GM12878 (cell line): ENCODE results near the gene ABT1. TPM values are rescaled to one million over a fixed set of nuclear protein-coding genes. Genes with fewer than 3 reads are reported as not detected.

Experiments
- BRCA1 ChIP-seq: IDR thresholded peaks from 2 replicates; pipeline ENCODE4 v1.6.1; 2011; ENCODE audit warnings: low read depth, low read length, improper control_type of control experiment
- CEBPB ChIP-seq, 2 experiments: fragments of 150-350 bp in 1 of 2; IDR thresholded peaks; 2 replicates each; pipeline ENCODE4 v1.6.1; 2012 to 2014; ENCODE audit warnings: low read depth in 2 of 2, low read length in 2 of 2, borderline replicate concordance in 1 of 2, inconsistent platforms in 1 of 2
- CHD4 ChIP-seq: fragments of 200-600 bp; sonication (generic); IDR thresholded peaks from 2 replicates; pipeline ENCODE4 v1.6.1; 2016; ENCODE audit warnings: mild to moderate bottlenecking
- ESRRA ChIP-seq: IDR thresholded peaks from 2 replicates; pipeline ENCODE4 v1.6.1; 2012; ENCODE audit warnings: mild to moderate bottlenecking, low read length, improper control_type of control experiment
- HCFC1 ChIP-seq: fragments of 150-350 bp; IDR thresholded peaks from 2 replicates; pipeline ENCODE4 v1.6.1; 2014; ENCODE audit warnings: low read length
- MTA2 ChIP-seq: fragments of 450-650 bp; IDR thresholded peaks from 2 replicates; pipeline ENCODE4 v1.6.1; 2016; ENCODE audit warnings: low read depth, mild to moderate bottlenecking, moderate library complexity
- PAX5 ChIP-seq: IDR thresholded peaks from 2 replicates; pipeline ENCODE4 v1.6.1; 2011; ENCODE audit warnings: low read depth, low read length, borderline replicate concordance
- SMARCA5 ChIP-seq: fragments of 450-650 bp; IDR thresholded peaks from 2 replicates; pipeline ENCODE4 v1.6.1; 2017; ENCODE audit warnings: mild to moderate bottlenecking
- STAT3 ChIP-seq: IDR thresholded peaks from 2 replicates; pipeline ENCODE4 v1.6.1; 2011; ENCODE audit warnings: low read depth, low read length, improper control_type of control experiment
- ZNF274 ChIP-seq: IDR thresholded peaks from one replicate; pipeline ENCODE4 v1.8.0; 2011; ENCODE audit not compliant: insufficient read length, insufficient read depth
- ZNF384 ChIP-seq: IDR thresholded peaks from 2 replicates; pipeline ENCODE4 v1.6.1; 2012; ENCODE audit warnings: low read depth, mild to moderate bottlenecking, low read length, improper control_type of control experiment, borderline replicate concordance
- polyA plus RNA-seq, 11 experiments: library from polyadenylated mRNA; depleted of rRNA in 4 of 11; unstranded in 6 of 11; stranded (reverse) in 5 of 11; fragments of >200 nt; fragmentation: Nextera tagmentation in 4 of 11; fragmentation: Illumina TruSeq in 1 of 11; extraction: Ambion mirVana in 4 of 11; extraction: Trizol in 1 of 11; gene quantifications; 1 replicate in 1 of 11; 2 replicates in 10 of 11; pipeline versions ENCODE4 v1.2.1 to v1.2.3, GENCODE V29; 2011 to 2016; ENCODE audit warnings: inconsistent platforms in 2 of 11, missing spikeins in 2 of 11, low read depth in 1 of 11
- total RNA-seq, 4 experiments: library from RNA; depleted of rRNA in 3 of 4; stranded (reverse); fragments of >200 nt in 3 of 4; fragmentation: Illumina TruSeq in 1 of 4; extraction: Trizol in 1 of 4; gene quantifications; 2 replicates each; pipeline versions ENCODE4 v1.2.1 to v1.2.3, GENCODE V29; 2013 to 2021
- TF ChIP-seq, protein P1 (sequence below): fragments of 450-650 bp; formaldehyde crosslinking; IDR thresholded peaks from 2 replicates; pipeline ENCODE4 v1.4.0; 2020; ENCODE audit warnings: mild to moderate bottlenecking, moderate library complexity
- TF ChIP-seq, protein P2 (sequence below): IDR thresholded peaks from 2 replicates; pipeline ENCODE4 v1.6.1; 2011; ENCODE audit warnings: borderline replicate concordance, low read depth, mild to moderate bottlenecking, moderate library complexity, low read length; ENCODE audit not compliant: insufficient read depth, poor library complexity, severe bottlenecking

Gene ABT1
- total and polyA plus RNA-seq, 10 of the 15 experiments (the other 5 are each of a cell fraction or from before 2014, with no cell fraction given): 8.4 to 43.5 (median 28.2) TPM

DNA sequence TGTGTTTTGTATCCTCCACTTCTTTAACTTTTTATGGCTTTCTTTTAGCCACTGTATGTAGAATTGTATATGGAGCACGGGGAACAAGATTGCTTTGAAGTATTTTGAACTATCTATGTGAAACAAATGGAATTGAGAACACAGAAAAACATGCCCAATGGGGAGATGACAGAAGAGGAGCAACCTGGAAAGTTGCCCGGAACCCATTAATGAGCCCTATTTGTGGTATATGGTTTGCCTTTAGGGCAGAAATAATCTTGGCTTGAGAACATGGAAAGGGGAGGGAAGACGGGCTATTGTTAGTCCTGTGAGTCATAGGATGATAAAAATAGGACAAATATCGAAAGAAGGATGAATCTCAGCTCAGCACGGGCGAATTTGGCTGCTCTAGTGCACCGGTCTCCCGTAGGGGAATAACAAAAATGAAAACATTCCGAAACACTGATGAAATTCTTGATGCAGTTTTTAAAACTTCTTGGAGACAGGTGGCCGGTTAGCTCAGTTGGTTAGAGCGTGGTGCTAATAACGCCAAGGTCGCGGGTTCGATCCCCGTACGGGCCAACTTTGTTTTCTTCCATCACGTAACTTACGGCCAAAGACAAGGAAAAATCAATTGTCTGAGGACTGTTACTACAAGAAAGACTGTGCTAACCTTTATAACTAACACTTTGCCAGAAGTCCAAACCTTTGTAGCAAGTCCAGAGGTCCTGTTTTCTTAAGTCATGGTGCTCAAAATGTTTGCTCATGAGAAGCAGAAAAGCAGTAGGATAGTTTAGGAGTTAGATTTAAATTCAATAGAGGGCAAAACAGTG lies 42.9 kb upstream of the ABT1 start (continued):
- TF ChIP-seq, protein P1, sequence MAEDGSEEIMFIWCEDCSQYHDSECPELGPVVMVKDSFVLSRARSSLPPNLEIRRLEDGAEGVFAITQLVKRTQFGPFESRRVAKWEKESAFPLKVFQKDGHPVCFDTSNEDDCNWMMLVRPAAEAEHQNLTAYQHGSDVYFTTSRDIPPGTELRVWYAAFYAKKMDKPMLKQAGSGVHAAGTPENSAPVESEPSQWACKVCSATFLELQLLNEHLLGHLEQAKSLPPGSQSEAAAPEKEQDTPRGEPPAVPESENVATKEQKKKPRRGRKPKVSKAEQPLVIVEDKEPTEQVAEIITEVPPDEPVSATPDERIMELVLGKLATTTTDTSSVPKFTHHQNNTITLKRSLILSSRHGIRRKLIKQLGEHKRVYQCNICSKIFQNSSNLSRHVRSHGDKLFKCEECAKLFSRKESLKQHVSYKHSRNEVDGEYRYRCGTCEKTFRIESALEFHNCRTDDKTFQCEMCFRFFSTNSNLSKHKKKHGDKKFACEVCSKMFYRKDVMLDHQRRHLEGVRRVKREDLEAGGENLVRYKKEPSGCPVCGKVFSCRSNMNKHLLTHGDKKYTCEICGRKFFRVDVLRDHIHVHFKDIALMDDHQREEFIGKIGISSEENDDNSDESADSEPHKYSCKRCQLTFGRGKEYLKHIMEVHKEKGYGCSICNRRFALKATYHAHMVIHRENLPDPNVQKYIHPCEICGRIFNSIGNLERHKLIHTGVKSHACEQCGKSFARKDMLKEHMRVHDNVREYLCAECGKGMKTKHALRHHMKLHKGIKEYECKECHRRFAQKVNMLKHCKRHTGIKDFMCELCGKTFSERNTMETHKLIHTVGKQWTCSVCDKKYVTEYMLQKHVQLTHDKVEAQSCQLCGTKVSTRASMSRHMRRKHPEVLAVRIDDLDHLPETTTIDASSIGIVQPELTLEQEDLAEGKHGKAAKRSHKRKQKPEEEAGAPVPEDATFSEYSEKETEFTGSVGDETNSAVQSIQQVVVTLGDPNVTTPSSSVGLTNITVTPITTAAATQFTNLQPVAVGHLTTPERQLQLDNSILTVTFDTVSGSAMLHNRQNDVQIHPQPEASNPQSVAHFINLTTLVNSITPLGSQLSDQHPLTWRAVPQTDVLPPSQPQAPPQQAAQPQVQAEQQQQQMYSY (CRISPR knock-in tag): no peak
- TF ChIP-seq ZNF274 (no peak), CEBPB (IDR thresholded peaks at IDR 0.05; ENCODE audit: borderline replicate concordance in 1 of 2, low read depth in 2 of 2, low read length in 2 of 2) (no peak), CHD4 (no peak), ZNF384 (no peak), HCFC1 (no peak), ESRRA (no peak), BRCA1 (no peak), STAT3 (no peak), SMARCA5 (peak; percentile 80), PAX5 (peak; percentile 23; the same call in 1 of the 2 replicates), MTA2 (0 out of 2 replicates have a peak, but pooled peaks have one; percentile 20)
- TF ChIP-seq, protein P2, sequence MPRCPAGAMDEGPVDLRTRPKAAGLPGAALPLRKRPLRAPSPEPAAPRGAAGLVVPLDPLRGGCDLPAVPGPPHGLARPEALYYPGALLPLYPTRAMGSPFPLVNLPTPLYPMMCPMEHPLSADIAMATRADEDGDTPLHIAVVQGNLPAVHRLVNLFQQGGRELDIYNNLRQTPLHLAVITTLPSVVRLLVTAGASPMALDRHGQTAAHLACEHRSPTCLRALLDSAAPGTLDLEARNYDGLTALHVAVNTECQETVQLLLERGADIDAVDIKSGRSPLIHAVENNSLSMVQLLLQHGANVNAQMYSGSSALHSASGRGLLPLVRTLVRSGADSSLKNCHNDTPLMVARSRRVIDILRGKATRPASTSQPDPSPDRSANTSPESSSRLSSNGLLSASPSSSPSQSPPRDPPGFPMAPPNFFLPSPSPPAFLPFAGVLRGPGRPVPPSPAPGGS: no peak
